ENCODE measurements around the gene CDH2.

DNA sequence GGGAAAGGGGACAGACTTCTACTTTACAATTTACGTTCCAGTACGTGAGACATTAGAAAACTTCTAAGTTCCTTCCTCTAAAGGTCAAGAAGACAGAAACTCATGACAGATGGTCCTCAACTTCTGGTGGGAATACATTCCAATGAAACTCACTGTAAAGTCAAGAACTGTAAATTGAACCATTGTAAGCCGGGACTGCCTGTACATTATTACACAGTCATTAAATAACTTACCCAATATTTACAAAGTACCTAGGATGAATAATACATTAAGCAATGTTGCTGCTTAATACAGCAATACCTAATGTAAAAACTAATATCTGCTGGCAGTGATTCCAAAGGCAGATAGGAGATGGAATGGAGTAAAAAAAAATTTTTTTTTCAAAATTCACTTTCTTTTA, 51.9 kb downstream of the CDH2 start:
- TF ChIP-seq POLR2AphosphoS5 (IDR thresholded peaks at IDR 0.05; ENCODE audit: low read depth, low read length) (no peak), POLR2A (IDR thresholded peaks at IDR 0.05; ENCODE audit: low read depth, low read length) (no peak)

Data from GM12891 (cell line).